ENCODE data around the gene ABCA8.
"Not testable (repeated sequence)": the region's sequence is repeated elsewhere in the genome, so short reads cannot be mapped to it uniquely, and the experiment has no call there.

Gene ABCA8, protein sequence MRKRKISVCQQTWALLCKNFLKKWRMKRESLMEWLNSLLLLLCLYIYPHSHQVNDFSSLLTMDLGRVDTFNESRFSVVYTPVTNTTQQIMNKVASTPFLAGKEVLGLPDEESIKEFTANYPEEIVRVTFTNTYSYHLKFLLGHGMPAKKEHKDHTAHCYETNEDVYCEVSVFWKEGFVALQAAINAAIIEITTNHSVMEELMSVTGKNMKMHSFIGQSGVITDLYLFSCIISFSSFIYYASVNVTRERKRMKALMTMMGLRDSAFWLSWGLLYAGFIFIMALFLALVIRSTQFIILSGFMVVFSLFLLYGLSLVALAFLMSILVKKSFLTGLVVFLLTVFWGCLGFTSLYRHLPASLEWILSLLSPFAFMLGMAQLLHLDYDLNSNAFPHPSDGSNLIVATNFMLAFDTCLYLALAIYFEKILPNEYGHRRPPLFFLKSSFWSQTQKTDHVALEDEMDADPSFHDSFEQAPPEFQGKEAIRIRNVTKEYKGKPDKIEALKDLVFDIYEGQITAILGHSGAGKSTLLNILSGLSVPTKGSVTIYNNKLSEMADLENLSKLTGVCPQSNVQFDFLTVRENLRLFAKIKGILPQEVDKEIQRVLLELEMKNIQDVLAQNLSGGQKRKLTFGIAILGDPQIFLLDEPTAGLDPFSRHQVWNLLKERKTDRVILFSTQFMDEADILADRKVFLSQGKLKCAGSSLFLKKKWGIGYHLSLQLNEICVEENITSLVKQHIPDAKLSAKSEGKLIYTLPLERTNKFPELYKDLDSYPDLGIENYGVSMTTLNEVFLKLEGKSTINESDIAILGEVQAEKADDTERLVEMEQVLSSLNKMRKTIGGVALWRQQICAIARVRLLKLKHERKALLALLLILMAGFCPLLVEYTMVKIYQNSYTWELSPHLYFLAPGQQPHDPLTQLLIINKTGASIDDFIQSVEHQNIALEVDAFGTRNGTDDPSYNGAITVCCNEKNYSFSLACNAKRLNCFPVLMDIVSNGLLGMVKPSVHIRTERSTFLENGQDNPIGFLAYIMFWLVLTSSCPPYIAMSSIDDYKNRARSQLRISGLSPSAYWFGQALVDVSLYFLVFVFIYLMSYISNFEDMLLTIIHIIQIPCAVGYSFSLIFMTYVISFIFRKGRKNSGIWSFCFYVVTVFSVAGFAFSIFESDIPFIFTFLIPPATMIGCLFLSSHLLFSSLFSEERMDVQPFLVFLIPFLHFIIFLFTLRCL (N-terminal part only)

DNA sequence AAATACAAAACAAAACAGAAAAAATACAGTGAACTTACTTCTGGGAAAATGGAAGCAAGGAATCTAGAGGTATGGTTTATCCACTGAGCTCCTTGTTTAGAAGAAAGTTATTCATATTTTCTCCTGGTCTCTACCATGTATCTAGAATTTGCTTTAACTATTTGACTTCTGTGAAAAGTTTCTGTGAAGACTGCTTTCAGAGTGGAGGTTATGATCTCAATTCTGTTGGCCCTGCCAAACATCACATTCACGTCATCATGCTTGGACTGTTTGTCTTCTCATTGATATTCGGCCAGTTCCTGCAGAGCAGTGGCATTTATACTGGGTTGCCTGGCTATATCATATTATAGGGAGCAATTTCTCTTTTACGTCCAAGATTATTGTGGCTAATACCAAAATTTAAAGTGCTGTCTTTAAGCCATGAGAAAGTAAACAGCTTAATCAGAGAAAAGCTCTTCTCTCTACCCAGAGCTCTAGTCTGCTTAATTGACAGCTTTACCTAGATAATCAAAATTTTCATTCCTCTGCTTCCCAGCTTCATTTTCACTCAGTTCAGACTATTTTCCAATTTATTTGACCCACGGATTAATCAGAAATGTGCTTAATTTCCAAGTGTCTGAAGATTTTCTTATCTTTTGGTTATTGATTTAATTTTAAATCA, at the start of gene ABCA8:
Gene ABCA8 (minus strand): TSS at position 212 of the 661 bp plus-strand sequence. CDS start 13,358 bp downstream, outside the sequence.
- H3K36me3 Mint-ChIP-seq (ENCODE audit: low read depth), result no peaks in the 10 kb centered on the region
- no peaks in the 10 kb centered on the region for H3K4me1 Mint-ChIP-seq (ENCODE audit: low read depth)
- no peaks in the 10 kb centered on the region for H3K27me3 Mint-ChIP-seq (ENCODE audit: low read depth)
- no peaks in the 10 kb centered on the region for H3K9me3 Mint-ChIP-seq
- no peak within 1 kb of the TSS for H3K27ac Mint-ChIP-seq
- no peak within 1 kb of the TSS for H3K4me3 Mint-ChIP-seq

DNA sequence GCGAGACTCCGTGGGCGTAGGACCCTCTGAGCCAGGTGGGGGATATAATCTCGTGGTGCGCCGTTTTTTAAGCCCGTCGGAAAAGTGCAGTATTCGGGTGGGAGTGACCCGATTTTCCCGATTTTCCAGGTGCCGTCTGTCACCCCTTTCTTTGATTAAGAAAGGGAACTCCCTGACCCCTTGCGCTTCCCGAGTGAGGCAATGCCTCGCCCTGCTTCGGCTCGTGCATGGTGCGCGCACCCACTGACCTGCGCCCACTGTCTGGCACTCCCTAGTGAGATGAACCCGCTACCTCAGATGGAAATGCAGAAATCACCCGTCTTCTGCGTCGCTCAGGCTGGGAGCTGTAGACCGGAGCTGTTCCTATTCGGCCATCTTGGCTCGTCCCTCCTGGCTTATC, 49.6 kb upstream of the ABCA8 start:
- H3K27ac Mint-ChIP-seq; H3K36me3 Mint-ChIP-seq (ENCODE audit: low read depth); H3K27me3 Mint-ChIP-seq (ENCODE audit: low read depth); H3K4me1 Mint-ChIP-seq (ENCODE audit: low read depth); H3K4me3 Mint-ChIP-seq; H3K9me3 Mint-ChIP-seq: not testable (repeated sequence)

DNA sequence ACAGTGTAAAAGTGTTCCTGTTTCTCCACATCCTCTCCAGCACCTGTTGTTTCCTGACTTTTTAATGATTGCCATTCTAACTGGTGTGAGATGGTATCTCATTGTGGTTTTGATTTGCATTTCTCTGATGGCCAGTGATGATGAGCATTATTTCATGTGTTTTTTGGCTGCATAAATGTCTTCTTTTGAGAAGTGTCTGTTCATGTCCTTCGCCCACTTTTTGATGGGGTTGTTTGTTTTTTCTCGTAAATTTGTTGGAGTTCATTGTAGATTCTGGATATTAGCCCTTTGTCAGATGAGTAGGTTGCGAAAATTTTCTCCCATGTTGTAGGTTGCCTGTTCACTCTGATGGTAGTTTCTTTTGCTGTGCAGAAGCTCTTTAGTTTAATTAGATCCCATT, 44.6 kb upstream of the ABCA8 start:
- not testable (repeated sequence) for H3K4me1 Mint-ChIP-seq (ENCODE audit: low read depth); H3K27me3 Mint-ChIP-seq (ENCODE audit: low read depth); H3K36me3 Mint-ChIP-seq (ENCODE audit: low read depth); H3K4me3 Mint-ChIP-seq; H3K27ac Mint-ChIP-seq; H3K9me3 Mint-ChIP-seq

DNA sequence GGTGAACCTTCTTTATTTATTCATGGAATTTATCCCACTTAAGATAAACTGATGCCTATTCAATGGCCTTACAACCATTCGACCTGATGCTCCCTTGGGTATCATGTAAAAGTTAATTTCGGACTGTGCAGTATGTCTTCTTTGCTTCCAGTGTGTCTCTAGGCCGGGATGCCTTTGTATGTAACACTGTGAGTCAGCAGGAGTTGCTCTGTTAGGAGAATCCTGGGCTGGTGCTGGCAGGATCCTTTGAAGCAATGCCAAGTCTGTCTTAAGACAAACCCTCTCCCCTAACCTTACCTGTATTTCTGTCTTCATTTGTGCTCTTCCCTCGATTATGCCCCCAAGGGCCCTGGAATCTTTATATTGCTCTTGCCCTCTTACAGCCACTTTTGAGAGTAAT, 37.9 kb upstream of the ABCA8 start:
- no peak overlapping the region for H3K4me3 Mint-ChIP-seq
- H3K27me3 Mint-ChIP-seq (ENCODE audit: low read depth), result no peaks in the 10 kb centered on the region
- H3K27ac Mint-ChIP-seq, result no peak overlapping the region
- H3K4me1 Mint-ChIP-seq (ENCODE audit: low read depth), result no peaks in the 10 kb centered on the region
- H3K9me3 Mint-ChIP-seq, result no peaks in the 10 kb centered on the region
- no peaks in the 10 kb centered on the region for H3K36me3 Mint-ChIP-seq (ENCODE audit: low read depth)

DNA sequence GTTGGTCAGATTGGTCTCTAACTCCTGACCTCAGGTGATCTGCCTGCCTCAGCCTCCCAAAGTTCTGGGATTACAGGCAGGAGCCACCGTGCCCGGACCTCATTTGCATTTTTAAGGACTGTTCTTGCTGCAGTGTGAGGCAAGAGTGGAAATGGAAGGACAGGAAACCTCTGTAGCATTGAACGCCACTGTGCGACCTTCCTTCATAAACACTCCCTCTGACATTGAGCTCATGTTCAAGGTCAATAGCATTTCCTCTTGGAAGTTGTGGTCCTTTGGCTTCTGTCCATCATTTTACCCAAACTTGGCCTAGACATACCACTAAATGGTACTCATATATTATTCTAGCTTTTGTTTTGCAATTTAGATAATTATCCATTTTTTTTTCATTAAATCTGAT, 32.8 kb upstream of the ABCA8 start:
- Mint-ChIP-seq H3K27ac (no peak overlapping the region), H3K27me3 (ENCODE audit: low read depth) (no peaks in the 10 kb centered on the region), H3K4me1 (ENCODE audit: low read depth) (no peaks in the 10 kb centered on the region), H3K9me3 (no peaks in the 10 kb centered on the region), H3K4me3 (no peak overlapping the region), H3K36me3 (ENCODE audit: low read depth) (no peaks in the 10 kb centered on the region)

DNA sequence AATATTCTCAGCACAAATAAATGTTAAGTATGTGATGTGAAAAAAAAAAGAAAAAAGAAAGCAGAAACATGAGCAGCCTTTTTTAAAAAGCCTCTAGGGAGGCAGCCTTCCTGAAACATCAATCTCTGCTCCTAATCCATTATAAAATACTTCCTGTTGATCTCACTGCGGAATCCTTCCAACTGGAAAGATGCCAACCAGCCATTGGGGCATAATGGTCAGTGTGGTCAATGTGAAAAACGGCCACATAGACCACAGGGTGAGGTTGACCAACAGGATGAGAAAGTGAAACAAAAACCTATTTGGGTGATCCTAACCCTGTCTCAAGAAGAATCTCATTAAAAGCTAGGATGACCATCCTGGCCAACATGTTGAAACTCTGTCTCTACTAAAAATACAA, 26.1 kb upstream of the ABCA8 start:
- Mint-ChIP-seq H3K4me3 (no peak overlapping the region), H3K4me1 (ENCODE audit: low read depth) (no peaks in the 10 kb centered on the region), H3K27ac (no peak overlapping the region), H3K9me3 (peaks cover 6% of the 10 kb centered on the region), H3K36me3 (ENCODE audit: low read depth) (no peaks in the 10 kb centered on the region), H3K27me3 (ENCODE audit: low read depth) (no peaks in the 10 kb centered on the region)

DNA sequence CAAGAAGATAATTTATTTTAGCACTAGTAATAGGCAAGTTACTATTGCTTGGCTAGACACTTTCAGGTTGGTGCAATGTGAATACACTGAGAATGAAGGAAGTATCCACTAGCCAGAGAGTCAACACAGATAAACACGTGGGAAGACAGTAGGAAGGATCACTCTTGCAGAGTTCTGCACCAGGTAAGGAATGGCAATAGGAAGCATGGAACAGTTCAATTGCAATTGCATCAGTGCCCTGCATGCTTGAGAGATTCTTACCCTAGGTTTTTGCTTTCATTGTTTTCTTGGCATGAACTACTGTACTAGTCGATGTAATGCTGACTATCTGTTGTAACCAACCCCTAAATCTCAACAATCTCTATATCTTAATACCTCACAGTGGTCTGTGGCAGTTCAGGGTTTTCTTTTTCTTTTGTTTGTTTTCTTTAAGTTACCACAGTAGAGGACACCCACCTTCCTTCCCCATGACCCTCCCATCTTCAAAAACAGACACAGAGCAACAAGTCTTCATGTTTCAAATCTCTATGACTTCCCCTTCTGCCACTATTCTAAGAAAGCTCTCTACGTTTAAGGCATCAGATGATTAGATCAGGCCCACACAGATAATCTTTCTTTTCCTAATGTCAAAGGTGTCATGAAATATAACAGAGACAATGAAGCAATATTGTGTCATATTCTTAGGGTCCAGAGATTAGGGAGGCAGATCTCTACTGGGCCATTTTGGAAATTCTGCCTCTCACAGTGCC, 18.1 kb upstream of the ABCA8 start:
- Mint-ChIP-seq H3K36me3 (ENCODE audit: low read depth) (no peaks in the 10 kb centered on the region), H3K9me3 (peaks cover 6% of the 10 kb centered on the region), H3K27ac (no peak overlapping the region), H3K27me3 (ENCODE audit: low read depth) (no peaks in the 10 kb centered on the region), H3K4me3 (no peak overlapping the region), H3K4me1 (ENCODE audit: low read depth) (no peaks in the 10 kb centered on the region)

DNA sequence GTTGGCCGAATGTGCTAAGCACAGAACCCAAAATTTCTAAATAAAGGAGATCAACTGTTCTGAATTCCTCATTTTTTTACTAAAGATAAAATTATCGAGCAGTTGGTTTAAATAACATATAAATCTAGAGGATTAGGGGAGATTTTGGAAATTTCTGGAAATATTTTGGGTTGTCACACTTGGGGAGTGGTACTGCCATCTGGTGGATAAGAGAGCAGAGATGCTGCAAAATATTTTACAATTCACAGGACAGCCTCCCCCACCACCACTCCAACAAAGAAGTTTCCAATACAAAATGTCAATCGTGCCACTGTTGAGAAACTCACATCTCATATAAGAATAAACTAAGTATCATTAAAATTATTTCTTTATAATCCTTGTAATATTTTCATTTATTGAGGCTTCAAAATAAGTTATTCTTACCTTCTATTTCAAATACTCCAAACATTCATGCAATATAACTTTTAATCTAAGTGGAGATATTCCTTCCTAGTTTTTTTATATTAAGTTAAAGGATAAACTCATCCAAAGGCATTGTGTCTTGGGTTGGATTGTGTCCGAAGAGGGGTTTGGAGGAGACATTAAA, 17.0 kb upstream of the ABCA8 start:
- Mint-ChIP-seq H3K27ac (no peak overlapping the region), H3K4me3 (no peak overlapping the region), H3K36me3 (ENCODE audit: low read depth) (no peaks in the 10 kb centered on the region), H3K9me3 (peaks cover 6% of the 10 kb centered on the region), H3K4me1 (ENCODE audit: low read depth) (no peaks in the 10 kb centered on the region), H3K27me3 (ENCODE audit: low read depth) (no peaks in the 10 kb centered on the region)

DNA sequence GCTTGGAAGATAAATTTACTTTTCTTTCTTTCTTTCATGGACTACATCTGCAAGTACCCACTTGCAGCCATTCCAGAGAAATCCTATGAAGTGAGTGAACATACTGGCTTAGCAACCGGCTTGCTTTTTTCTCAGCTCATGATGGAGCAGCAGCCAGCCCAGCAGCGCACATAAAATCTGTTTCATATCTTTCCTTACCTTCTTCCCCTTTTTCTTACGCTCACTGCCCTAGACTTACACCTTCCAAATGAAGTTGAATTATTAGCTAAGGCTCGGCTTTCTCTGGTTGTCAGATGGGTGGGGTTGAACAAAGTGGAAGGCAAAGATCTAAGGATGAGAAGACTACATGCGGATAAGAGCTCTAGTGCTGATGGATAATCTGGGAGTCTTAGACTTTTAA, 13.9 kb upstream of the ABCA8 start:
- no peak overlapping the region for H3K27ac Mint-ChIP-seq
- no peaks in the 10 kb centered on the region for H3K4me1 Mint-ChIP-seq (ENCODE audit: low read depth)
- H3K27me3 Mint-ChIP-seq (ENCODE audit: low read depth), result no peaks in the 10 kb centered on the region
- H3K36me3 Mint-ChIP-seq (ENCODE audit: low read depth), result no peaks in the 10 kb centered on the region
- no peaks in the 10 kb centered on the region for H3K9me3 Mint-ChIP-seq
- no peak overlapping the region for H3K4me3 Mint-ChIP-seq

DNA sequence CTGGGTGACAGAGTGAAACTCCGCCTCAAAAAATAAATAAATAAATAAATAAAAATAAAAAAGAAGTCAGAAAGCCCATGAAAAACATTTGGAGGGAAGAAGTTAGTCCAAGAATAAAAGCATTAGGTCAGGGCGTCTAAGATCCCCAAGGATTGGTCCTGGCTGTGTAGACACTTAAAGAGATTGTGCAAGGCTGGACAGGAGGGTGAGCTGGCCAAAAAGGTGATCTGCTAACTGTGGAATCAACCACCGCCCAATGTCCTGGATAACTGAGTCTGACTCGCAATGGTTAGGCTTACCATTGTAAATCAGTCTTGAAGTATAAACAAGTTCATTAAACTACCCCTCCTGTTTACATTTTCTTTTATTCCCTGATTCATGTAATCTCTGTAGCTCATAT, 8.8 kb upstream of the ABCA8 start:
- Mint-ChIP-seq H3K9me3 (no peaks in the 10 kb centered on the region), H3K4me1 (ENCODE audit: low read depth) (no peaks in the 10 kb centered on the region), H3K27me3 (ENCODE audit: low read depth) (no peaks in the 10 kb centered on the region), H3K27ac (no peak overlapping the region), H3K36me3 (ENCODE audit: low read depth) (no peaks in the 10 kb centered on the region), H3K4me3 (no peak overlapping the region)

DNA sequence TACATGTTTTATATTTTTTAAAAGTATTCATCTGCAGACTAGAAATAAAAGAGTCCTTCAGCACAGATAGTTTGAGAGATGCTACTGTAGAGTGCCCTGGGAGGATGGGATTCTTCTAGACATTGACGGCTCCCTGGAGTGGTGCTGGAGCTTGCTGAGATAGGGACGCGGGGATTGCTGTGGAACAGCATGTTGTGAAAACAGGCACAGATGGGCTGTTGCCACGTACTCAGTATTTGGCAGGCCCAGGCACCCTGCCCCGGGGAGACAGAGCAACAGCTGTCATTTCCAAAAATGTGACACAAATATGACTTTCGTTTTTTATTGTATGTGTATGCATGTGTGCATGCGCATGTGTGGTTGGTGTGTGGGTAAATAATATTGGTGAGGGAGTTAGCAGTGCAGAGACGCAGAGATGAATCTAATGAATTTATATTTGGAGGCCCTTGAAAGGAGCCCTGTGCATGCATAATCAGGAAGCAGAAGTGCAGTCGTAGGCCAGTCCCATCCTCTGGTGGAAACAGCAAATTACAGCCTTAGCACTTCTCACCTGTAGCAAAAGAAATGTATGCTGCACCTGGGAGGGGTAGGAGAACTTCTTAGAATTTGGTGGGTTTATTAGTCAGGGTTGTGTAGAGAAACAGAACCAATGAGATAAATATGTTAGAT, 6.2 kb upstream of the ABCA8 start:
- Mint-ChIP-seq H3K4me3 (no peak overlapping the region), H3K27ac (no peak overlapping the region), H3K9me3 (no peaks in the 10 kb centered on the region), H3K36me3 (ENCODE audit: low read depth) (no peaks in the 10 kb centered on the region), H3K4me1 (ENCODE audit: low read depth) (no peaks in the 10 kb centered on the region), H3K27me3 (ENCODE audit: low read depth) (no peaks in the 10 kb centered on the region)

DNA sequence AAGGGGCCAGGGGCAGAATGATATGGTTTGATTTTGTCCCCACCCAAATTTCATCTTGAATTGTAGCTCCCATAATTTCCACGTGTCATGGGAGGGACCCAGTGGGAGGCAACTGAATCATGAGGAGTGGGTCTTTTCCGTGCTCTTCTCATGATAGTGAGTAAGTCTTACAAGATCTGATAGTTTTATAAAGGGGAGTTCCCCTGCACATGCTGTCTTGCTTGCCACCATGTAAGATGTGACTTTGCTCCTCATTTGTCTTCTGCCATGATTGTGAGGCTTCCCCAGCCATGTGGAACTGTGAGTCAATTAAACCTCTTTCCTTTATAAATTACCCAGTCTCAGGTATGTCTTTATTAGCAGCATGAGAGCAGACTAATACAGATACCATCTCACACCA, 3.9 kb upstream of the ABCA8 start:
- H3K36me3 Mint-ChIP-seq (ENCODE audit: low read depth), result not testable (repeated sequence)

DNA sequence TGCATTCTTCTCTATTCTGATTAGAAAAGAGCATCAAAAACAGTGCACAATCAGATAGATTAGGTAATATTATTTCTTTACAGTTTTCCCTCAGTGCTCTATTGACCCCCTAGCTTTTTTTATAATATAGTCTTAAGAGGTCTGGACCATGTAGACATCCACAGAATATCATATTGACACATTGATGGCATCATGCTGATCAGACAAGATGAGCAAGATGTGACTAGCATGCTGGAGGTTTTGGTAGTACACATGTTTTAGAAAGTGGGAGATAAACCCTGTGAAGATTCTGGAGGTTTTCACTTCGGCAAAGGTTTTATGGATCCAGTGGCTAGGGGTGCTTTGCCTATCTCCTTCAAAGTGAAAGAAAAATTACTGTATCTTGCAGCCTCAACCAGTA, 2.8 kb upstream of the ABCA8 start:
- Mint-ChIP-seq H3K4me1 (ENCODE audit: low read depth) (no peaks in the 10 kb centered on the region), H3K4me3 (no peak overlapping the region), H3K27me3 (ENCODE audit: low read depth) (no peaks in the 10 kb centered on the region), H3K36me3 (ENCODE audit: low read depth) (no peaks in the 10 kb centered on the region), H3K27ac (no peak overlapping the region), H3K9me3 (no peaks in the 10 kb centered on the region)

More for the DNA sequence above, 3.9 kb upstream of the ABCA8 start:
- H3K27ac Mint-ChIP-seq; H3K9me3 Mint-ChIP-seq; H3K27me3 Mint-ChIP-seq (ENCODE audit: low read depth); H3K4me1 Mint-ChIP-seq (ENCODE audit: low read depth); H3K4me3 Mint-ChIP-seq: not testable (repeated sequence)

Measured in T-helper 1 cell treated with Interleukin-12 subunit alpha and Interleukin-12 subunit beta and Interleukin-4 antibody, amounts not matched to agents 30 μg/mL and 1 μg/mL, for 36 hours (primary cell).